GM21576 (cell line): ENCODE measurements around the gene MT1E.
"Not testable (repeated sequence)": the region's sequence is repeated elsewhere in the genome, so short reads cannot be mapped to it uniquely, and the experiment has no call there.

Source experiments
- ATAC-seq: cut with Tn5 transposase; IDR thresholded peaks from one replicate; pipeline ENCODE4 v1.9.1; 2021; ENCODE audit warnings: mild to moderate bottlenecking, moderate library complexity; ENCODE audit not compliant: unreplicated experiment

Gene MT1E

DNA sequence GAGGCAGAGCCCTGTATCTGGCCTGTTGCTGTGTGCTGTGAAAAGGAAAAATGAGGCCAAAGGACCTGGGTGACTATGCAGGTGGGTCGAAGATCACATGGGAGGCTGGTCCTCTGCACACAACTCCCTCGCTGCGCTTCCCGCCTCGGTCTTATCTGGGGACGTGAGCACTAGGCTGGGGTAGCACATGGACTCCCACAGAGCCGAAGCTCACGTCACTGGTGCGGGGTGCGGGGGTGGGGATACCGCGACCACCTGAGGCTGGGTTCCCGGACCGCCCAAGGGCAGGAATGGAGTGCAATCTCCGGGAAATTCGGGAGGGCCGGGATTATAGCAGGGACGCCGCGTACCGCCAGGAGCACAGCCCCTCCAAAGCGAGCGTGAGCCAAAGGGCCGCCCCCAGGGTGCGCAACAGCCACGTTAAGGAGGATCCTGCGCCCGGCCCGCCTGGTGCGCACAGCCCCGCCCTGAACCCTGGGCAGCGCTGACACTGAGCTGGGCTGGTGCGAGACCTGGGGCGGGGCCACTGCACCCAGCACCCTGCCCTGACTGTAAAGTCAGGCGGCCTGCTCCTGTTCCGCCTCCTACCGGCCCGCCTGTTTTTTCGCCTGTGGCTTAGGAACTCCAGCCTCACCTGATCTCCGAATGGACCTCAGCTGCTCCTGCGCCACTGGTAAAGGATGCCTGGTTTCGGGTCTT lies 17.6 kb downstream of the MT1E start:
- no peak for ATAC-seq

DNA sequence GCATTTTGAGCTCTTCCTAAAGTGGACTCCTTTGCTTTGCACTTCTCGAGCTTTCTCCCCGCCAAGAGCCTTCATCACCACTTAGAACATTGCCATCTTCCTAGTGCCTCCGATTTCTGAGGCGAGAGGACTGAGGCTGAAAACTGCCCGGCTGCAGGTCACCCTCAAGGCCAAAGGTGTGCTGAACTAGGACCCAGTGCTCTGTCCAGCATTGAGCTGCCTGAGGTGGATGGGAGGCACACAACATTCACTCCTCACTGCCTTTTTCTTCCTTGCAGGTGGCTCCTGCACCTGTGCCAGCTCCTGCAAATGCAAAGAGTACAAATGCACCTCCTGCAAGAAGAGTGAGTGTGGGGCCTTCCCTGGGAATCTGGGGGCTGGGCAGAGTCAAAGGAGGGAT lies 18.3 kb downstream of the MT1E start:
- no peak for ATAC-seq

DNA sequence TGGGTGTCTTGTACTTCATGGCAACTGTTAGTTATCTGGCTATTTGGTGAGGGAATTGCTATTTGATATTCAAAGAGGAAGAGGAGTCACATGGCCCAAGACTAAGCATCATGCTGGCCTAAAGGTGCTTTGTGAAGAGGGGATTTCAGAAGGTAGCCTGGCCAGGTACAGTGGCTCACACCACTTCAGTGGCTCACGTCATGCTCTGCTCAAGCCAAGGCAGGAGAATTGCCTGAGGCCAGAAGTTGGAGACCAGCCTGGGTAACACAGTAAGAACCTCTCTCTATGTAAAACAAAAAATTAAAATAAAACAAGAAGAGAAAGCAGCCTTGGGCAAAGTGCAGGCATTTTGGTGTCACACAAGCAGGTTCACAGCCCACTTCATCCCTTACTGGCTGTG lies 19.7 kb downstream of the MT1E start:
- ATAC-seq = no peak

DNA sequence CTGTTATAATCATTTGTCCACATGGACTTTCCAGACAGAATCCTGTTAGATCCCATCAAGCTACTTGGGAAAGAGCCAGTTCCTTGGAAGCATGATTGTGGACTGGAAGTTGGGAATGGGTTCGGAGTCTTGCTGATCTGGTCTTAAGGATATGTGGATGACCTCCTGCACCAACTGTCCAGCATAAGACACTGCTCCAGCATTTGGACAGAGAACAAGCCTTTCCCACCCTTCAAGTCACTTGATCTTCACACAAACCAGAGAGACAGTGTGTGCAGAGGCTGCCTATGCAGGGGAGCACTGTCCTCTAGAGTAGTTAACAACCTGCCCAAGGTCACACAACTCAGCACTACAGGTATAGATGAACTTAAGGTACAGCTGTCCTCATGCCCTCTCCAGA lies 20.3 kb downstream of the MT1E start:
- ATAC-seq = no peak

DNA sequence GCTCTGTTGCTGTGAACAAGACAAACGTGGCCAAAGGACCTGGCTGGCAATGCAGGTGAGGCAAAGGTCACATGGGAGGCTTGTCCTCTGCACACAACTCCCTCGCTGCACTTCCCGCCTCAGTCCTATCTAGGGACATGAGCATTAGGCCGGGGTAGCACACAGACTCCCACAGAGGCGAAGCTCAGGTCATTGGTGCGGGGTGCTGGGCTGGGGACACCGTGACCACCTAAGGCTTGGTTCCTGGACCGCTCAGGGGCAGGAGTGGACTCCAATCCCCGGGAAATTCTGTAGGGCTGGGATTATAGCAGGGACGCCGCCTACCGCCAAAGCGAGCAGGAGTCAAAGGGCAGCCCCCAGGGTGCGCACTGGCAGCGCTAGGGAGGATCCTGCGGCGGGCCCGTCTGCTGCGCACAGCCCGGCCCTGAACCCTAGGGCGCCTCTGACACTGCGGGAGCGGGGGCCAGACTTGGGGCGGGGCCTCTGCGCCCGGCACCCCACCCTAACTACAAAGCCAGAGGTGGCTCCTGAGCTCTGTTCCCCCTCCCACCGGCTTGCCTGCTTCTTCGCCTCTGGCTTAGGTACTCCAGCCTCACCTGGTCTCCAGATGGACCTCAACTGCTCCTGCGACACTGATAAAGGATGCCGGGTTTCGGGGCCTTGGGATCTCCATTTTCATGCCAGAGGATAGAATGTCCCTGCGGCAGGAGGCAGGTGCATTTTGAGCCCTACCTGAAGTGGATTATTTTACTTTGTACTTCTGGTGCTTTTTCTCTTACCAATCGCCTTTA lies 22.3 kb downstream of the MT1E start:
- no peak for ATAC-seq

DNA sequence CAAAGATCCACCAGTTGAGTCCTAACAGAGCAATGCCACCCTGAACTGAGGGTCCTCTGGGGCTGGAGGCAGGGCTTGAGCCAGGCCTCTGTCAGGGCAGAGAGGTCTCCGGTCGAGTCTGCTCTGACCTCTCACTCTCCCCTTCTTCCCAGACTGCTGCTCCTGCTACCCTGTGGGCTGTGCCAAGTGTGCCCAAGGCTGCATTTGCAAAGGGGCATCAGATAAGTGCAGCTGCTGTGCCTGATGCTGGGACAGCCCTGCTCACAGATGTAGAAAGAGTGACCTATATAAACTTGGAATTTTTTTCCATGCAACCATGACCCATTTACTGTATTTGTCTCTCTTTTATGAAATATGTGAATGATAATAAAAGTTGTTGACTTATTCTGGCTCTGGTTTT lies 23.7 kb downstream of the MT1E start:
- ATAC-seq = no peak

DNA sequence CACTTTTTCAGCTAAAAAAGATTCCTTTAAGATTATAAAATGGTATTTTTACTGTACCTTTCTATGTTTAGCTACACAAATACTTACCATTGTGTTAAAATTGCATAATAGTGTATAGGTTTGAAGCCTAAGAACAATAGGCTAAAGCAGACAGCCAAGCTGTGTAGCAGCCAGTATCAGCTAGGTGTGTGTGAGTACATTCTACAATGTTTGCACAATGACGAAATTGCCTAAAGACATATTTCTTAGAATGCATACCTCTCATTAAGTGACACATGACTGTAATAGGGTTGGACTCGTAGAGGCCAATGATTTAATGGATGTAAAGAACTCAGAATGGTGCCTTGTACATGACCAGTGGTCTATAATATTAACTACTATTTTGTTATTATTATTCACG lies 24.2 kb downstream of the MT1E start:
- ATAC-seq = no peak

DNA sequence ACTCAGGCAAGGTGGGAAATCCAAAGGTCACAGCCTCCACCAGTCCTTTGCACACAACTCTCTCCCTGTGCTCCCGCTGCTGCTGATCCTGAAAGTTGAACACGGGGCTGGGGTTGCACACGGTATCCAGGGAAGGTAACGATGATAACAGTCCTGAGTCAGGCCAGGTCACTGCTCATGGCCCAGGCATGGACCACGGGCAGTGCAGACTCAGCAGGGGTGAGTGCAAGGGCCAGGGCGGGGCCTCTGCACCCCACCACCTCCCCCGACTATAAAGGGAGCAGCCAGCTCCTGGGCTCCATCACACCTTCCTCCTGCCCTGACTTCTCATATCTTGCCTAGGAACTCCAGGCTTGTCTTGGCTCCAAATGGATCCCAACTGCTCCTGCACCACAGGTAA lies 26.0 kb downstream of the MT1E start, which contains the start of gene MT1B:
Gene MT1B (plus strand): TSS at position 301 of the 400 bp plus-strand sequence. CDS start 68 bp downstream, at position 369.
- no peak for ATAC-seq

DNA sequence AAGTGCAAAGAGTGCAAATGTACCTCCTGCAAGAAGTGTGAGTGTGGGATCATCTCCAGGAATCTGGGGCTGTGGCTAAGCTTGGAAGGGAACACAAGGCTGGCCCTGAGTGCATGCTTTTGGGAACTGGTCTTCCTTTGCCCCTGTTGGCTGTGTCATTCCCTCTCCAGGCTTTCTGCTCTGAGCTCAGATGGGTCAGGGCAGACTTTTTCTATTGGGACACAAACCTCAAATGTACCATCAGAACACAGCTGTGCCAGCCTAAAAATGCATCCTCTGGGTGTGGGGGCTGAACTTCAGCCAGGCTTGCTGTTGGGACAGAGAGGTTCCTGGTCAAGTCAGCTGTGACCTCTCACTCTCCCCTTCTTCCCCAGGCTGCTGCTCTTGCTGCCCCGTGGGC lies 27.0 kb downstream of the MT1E start:
- ATAC-seq = no peak

DNA sequence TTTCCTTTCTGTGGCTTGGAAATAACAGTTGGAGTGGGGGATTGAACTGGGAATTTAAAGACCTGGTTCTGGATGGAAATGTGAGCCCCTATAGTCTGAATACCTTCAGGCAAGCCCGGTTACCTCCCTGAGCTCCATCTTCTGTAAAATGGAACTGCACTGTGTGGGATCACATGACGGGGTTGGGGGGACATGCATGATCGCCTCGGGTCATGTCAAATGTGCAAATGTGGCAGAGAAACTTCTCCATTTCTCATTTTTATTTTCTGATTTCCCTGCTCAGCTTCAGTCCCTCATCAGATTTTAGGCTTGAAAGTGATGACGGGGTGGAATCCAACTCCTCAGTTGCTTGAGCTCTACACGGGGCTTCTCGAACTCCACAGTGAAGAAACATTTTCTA lies 27.6 kb downstream of the MT1E start:
- no peak for ATAC-seq

DNA sequence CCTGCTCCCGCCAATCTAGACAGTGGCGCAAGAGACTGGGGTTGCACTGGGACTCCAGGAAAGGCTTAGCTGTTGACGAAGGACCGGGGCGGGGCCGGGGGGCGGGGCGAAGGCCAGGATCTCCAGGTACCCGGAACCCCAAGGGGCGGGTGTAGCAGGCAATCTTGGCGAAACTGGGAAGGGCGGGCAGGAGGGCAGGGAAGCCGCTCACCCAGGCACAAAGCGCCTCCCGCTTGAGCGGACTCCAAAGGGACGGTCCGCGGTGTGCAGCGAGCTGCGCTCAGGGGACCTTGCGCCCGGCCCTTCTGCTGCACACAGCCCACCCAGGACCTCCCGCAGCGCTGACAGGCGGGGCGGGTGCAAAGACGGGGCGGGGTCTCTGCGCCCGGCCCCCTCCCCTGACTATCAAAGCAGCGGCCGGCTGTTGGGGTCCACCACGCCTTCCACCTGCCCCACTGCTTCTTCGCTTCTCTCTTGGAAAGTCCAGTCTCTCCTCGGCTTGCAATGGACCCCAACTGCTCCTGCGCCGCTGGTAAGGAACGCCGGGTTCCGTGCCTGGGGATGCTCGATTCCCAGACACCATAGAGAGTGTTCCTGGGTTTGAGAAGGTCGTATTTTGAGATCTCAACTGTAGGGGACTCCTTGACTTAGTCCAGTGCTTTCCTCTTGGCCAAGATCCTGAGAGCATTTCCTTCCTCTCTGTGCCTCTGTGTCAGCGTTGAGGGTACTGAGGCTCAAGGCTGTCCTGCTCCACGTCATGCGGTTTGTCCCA lies 32.2 kb downstream of the MT1E start, which contains the start of gene MT1F:
Gene MT1F (plus strand): TSS at position 405 of the 772 bp plus-strand sequence. CDS start 100 bp downstream, at position 505.
- ATAC-seq = no peak

DNA sequence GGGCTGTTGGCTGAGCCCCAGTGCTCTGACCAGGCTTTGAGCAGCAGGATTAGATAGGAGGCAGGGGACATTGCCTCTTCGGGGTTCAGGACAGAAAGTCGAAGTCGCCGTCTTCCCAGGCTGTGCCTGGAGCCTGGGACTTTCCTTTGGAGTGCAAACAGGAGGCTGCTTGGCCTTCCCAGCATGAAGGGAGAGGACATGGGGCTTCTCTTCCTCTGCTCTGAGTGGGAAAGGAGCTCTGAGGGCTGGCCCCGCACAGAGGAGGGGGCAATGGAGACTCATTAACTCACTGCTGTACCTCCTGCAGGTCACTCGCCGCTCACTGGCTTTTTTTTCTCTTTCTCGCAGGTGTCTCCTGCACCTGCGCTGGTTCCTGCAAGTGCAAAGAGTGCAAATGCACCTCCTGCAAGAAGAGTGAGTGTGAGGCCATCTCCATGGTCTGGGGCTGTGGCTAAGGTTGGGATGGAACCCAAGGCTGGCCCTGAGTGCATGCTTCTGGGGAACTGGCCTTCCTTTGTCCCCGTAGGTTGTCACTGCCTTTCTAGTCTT lies 32.8 kb downstream of the MT1E start:
- no peak for ATAC-seq

DNA sequence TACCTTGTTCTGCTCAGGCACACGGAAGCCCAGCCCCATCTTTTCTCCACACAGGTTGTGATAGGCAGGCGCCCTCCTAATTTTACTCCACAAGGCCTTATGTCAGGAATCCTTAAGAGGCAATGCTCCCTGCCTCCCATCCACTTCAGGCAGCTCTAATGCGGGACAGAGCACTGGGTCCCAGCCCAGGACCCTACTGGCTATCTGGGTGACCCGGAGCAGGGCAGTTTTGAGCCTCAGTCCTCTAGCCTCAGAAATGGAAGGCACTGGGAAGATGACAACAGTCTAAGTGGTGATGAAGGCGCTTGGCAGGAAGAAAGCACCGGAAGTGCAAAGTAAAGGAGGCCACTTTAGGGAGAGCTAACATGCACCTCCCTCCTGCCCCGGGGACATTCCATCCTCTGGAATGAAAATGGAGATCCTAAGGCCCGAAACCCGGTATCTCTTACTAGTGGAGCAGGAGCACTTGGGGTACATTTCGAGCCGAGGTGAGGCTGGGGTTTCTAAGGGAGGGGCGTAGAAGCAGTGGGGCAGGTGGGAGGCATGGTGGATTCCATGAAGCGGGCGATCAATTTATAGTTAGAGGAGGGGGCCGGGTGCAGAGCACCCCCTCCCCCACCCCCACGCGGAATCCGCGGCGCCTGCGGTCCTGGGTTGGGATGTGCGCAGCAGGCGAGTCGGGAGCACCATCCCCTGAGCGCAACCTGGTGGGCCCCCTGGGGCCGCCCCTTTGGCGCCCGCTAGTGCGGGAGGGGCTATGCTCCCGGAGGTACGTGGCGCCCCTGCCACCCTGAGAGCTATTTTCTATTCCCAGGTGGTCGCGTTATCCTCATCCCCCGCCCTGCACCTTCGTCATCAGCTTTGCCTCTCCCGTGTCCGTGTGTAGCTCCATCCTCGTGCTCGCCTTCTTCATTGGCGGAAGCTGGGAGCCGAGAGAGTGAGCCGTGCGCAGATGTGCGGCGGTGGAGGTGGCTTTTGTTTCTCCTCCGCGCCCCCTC lies 37.1 kb downstream of the MT1E start:
- ATAC-seq = no peak

DNA sequence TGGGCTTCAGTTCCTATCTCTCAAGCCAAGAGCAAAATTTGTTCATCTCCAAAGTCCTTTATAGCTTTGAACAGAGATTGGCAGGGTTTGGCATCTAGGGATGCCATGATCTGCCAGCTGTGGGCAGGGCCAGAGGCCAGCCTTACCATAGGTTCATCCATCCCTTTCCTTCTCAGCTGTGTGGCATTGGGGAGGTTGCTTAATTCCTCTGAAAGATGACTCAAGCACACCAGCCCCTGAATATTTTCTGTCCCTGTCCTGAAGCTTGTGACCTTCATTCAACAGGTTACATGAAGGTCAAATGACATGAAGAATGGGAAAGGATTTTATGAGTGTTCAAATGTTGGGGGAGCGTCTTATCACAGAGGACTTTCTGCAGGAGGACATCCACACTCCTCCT lies 38.9 kb downstream of the MT1E start:
- no peak for ATAC-seq

DNA sequence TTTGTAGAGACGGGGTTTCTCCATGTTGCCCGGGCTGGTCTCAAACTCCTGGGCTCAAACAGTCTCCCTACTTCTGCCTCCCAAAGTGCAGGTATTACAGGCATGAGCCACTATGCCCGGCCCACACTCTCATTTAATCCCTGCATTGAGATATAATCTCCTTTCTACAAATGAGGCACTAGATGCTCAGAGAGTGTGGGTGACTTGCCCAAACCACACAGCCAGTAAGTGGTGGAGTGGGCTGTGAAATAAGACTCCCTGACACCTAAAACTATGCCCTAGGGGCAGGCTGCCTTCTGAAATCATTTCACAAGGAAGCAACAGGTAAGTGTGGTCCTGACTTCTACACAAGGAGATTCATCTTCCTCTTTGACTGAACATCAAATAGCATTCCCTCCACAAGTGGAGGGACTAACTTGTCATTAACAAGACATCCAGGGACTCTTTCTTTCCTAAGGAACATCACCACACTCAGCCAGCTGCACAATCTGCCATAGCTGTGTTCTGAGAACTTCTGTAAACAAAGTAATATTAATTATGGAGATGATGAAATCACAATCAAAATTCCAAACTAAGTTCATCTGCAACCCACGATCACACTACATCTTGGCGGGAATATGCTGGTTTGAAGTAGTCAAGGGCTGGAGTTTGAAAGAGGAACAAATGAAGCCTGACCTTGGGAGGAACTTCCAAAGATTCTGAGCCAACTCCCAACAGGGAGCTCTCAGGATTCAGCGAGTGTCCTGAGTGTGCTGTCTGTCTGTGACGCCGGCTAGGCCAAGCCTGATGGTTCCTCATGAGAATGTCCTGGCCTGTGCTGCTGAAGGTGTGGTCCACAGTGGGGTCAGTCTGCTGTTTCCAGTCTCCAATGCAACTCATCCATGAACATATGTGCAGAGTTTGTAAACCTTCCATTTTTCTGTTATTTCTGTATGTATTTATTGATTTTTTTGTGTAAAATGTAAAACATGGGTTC lies 40.0 kb downstream of the MT1E start:
- ATAC-seq = not testable (repeated sequence)

DNA sequence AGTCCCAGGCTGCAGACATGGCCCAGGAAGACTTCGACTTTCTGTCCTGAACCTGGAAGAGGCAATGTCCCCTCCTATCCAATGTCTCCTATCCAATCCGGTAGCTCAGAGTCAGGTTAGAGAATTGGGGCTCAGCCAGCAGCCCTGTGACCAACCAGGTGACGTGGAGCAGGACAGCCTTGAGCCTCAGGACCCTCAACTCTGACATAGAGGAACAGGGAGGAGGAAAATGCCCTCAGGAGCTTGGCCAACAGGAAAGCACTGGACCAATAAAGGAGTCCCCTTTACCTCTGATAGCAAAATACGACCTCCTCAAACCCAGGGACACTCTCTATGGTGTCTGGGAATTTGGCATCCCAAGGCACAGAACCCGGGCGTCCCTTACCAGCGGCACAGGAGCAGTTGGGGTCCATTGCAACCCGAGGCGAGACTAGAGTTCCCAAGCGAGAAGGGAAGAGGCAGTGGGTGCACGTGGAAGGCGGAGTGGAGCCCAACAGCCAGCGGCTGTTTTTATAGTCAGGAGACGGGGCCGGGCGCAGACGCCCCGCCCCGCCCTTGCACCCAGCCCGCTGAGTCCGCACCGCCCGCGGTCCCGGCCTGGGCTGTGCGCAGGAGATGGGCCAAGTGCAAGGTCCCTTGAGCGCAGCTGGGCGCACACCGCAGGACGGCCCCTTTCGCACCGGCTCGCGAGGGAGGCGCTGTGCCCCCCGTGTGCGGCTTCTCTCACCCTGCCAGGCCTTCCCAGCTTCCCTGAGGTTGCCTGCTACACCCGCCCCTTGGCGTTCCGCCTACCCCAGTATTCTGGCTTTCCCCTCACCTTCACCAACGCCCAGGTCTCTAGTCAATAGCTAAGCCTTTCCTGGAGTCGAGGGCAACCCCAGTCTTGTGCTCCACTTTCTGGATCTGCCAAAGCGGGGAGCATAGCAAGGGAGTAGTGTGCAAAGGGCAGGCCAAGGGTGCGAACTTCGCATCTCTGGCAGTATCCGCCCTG lies 42.3 kb downstream of the MT1E start, which contains the start of gene MT1G:
Gene MT1G (minus strand): TSS at position 485 of the 991 bp plus-strand sequence. CDS start 72 bp downstream, at position 413.
- no peak for ATAC-seq

DNA sequence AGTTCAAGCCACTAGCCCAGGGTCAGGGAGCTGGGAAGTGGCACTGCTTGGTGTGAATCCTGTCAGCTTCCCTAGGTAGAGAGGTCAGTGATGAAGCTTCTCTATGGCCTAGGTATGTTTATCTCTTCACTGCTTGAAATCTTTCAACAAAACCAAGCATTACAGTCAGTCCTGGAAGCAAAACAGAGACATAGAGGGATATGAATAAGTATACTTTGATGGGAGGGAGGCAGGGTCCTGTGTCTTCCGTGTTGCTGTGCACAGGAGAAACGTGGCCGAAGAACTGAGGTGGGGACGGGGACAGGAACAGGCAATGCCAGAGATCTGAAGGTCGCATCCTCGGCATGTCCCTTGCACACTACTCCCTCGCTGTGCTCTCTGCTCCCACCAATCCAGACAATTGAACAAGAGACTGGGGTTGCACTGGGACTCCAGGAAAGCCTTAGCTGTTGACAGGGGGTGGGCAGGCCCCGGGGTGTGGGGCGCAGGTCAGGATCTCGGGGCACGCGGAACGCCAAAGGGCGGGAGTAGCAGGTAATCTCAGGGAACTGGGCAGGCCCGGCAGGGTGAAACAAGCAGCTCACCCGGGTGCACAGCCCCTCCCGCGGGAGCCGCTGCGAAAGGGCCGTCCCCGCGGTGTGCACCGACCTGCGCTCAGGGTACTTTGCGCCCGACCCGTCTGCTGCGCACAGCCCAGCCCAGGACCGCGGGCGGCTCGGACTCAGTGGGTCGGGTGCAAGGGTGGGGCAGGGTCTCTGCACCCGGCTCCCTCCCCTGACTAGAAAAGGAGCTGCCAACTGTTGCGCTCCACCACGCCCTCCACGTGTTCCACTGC lies 43.6 kb downstream of the MT1E start, which contains the start of gene MT1H:
Gene MT1H (plus strand): TSS at position 810 of the 835 bp plus-strand sequence. CDS start 71 bp downstream, outside the sequence.
- no peak for ATAC-seq
